ENCODE data around the gene TGFBR3. TPM values are rescaled to one million over a fixed set of nuclear protein-coding genes. Genes with fewer than 3 reads are reported as not detected.

Gene TGFBR3
- polyA plus RNA-seq, 1 donor (not counting 4 experiments of a cell fraction or from before 2014, with no cell fraction given): 1.2 TPM

DNA sequence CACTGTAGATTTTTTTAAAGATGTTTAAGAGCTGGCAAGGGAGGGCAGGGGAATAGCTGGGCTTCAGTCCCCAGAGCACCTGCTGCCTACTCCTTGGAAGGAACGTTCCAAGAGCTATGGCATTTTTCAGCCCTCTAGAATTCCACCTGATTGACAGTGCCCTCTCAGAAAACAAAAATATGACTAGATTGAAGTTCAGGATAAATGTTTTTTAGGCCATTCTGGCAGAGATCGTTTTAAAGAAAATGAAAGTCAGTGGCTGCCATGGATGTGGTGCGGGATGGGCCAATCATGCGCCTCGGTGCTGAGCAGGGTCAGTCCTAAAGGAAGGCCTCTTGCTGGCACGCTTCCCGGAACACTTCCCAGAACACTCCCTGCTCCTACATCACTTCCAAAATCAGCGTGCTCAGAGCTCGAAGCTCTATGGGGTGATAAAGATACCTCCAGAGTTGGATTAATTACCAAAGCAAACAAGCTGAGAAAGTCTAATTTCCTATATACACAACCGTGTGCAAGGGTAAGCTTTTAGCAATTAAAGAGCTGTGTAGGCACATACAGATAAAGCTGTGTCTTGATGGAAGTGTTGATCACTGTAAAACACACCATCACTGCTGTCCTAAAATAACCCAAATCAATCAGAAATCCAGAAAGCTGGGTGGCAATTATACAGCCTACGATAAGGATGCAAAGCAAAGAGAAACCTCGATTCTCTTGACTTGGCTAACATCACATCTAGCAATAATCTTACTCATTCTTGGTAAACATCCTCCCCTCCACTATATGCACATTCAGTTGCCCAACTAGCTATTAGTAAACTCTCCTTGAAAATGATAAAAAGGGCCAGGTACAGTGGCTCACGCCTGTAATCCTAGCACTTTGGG, 34.6 kb downstream of the TGFBR3 start:
- no peaks in the 10 kb centered on the region for H3K79me2 ChIP-seq (ENCODE audit: control insufficient read depth, insufficient read depth, low read length)
- H3K4me3 ChIP-seq (ENCODE audit: control insufficient read depth in 2 of 3, extremely low read depth in 1 of 3, insufficient read depth in 2 of 3, low read depth in 1 of 3, low read length in 3 of 3): peak overlapping the region in 1 of 3 experiments; percentile 32
- no peak for DNase-seq (ENCODE audit: low read depth, low spot score)
- no peaks in the 10 kb centered on the region for H4K20me1 ChIP-seq (ENCODE audit: control insufficient read depth, extremely low read depth, insufficient read depth, low read length)
- H3K4me1 ChIP-seq (ENCODE audit: control insufficient read depth, extremely low read depth, insufficient read depth, low read length): peaks cover 4% of the 10 kb centered on the region
- FAIRE-seq: peak; percentile 58
- H3K27me3 ChIP-seq (ENCODE audit: control insufficient read depth, extremely low read depth, insufficient read depth, low read length): no peaks in the 10 kb centered on the region
- H3K27ac ChIP-seq (ENCODE audit: control insufficient read depth, insufficient read depth, low read length): no peak overlapping the region
- no peaks in the 10 kb centered on the region for H3K9me1 ChIP-seq (ENCODE audit: control insufficient read depth, extremely low read depth, insufficient read depth, low read length)
- no peaks in the 10 kb centered on the region for H3K9me3 ChIP-seq (ENCODE audit: control insufficient read depth, low read depth, low read length)
- dilution Hi-C loops (cut with MboI; ENCODE audit: extremely low pct_ligation_motif_present, low sequenced_read_pairs): no loop called here
- H3K9ac ChIP-seq (ENCODE audit: control insufficient read depth, extremely low read depth, insufficient read depth, low read length): no peak overlapping the region
- H3K4me2 ChIP-seq (ENCODE audit: control insufficient read depth, extremely low read depth, insufficient read depth, low read depth, low read length): peak overlapping the region; percentile 42
- no peaks in the 10 kb centered on the region for H3K36me3 ChIP-seq (ENCODE audit: control insufficient read depth in 2 of 2, extremely low read depth in 1 of 2, insufficient read depth in 2 of 2, low read length in 2 of 2)
- H2AFZ ChIP-seq (ENCODE audit: control insufficient read depth, low read length): no peak overlapping the region
- TF ChIP-seq EZH2 (IDR thresholded peaks at IDR 0.05; ENCODE audit: low read length) (no peak), CTCF (optimal IDR thresholded peaks at IDR 0.05 in 1 of 3, IDR thresholded peaks at IDR 0.05 in 1 of 3, conservative IDR thresholded peaks at IDR 0.05 in 1 of 3; ENCODE audit: extremely low read depth in 1 of 3, insufficient read depth in 2 of 3, low read length in 3 of 3) (no peak)

DNA sequence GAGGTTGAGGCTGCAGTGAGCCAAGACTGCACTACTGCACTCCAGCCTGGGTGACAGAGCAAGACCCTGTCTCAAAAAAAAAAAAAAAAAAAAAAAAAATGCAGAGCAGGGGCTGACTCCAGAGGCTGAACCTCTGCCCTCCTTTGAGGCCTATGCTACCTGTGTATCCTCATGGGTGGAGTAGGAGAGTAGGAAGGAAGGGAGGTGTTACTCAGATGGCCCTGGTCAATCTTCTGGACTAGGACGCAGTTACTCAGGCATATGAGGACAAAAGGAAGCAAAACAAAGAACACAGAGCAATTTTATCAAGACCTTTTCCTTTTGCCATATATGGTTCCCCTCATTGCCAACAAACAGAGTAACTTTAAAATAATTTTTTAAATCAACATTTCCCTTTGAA, 35.2 kb downstream of the TGFBR3 start:
- Histone ChIP-seq H3K27me3 (ENCODE audit: control insufficient read depth, extremely low read depth, insufficient read depth, low read length) (no peaks in the 10 kb centered on the region), H3K27ac (ENCODE audit: control insufficient read depth, insufficient read depth, low read length) (no peak overlapping the region), H4K20me1 (ENCODE audit: control insufficient read depth, extremely low read depth, insufficient read depth, low read length) (no peaks in the 10 kb centered on the region), H3K4me2 (ENCODE audit: control insufficient read depth, extremely low read depth, insufficient read depth, low read depth, low read length) (peak overlapping the region; percentile 42), H3K9ac (ENCODE audit: control insufficient read depth, extremely low read depth, insufficient read depth, low read length) (no peak overlapping the region), H2AFZ (ENCODE audit: control insufficient read depth, low read length) (no peak overlapping the region), H3K36me3 (ENCODE audit: control insufficient read depth in 2 of 2, extremely low read depth in 1 of 2, insufficient read depth in 2 of 2, low read length in 2 of 2) (no peaks in the 10 kb centered on the region), H3K9me1 (ENCODE audit: control insufficient read depth, extremely low read depth, insufficient read depth, low read length) (no peaks in the 10 kb centered on the region), H3K4me3 (ENCODE audit: control insufficient read depth in 2 of 3, extremely low read depth in 1 of 3, insufficient read depth in 2 of 3, low read depth in 1 of 3, low read length in 3 of 3) (no peak overlapping the region), H3K79me2 (ENCODE audit: control insufficient read depth, insufficient read depth, low read length) (no peaks in the 10 kb centered on the region), H3K4me1 (ENCODE audit: control insufficient read depth, extremely low read depth, insufficient read depth, low read length) (peaks cover 10% of the 10 kb centered on the region), H3K9me3 (ENCODE audit: control insufficient read depth, low read depth, low read length) (no peaks in the 10 kb centered on the region)
- TF ChIP-seq EZH2 (IDR thresholded peaks at IDR 0.05; ENCODE audit: low read length) (no peak), CTCF (optimal IDR thresholded peaks at IDR 0.05 in 1 of 3, IDR thresholded peaks at IDR 0.05 in 1 of 3, conservative IDR thresholded peaks at IDR 0.05 in 1 of 3; ENCODE audit: extremely low read depth in 1 of 3, insufficient read depth in 2 of 3, low read length in 3 of 3) (no peak)
- DNase-seq (ENCODE audit: low read depth, low spot score) (no peak), FAIRE-seq (no peak)
- dilution Hi-C loops (cut with MboI; ENCODE audit: extremely low pct_ligation_motif_present, low sequenced_read_pairs): no loop called here

All from keratinocyte (primary cell).